GM12873 (cell line): Measurements from ENCODE around the gene OR4C13.
A peak's percentile ranks its signal among the peaks of the same experiment; 100 is the strongest.
"Not testable (repeated sequence)": the region's sequence is repeated elsewhere in the genome, so short reads cannot be mapped to it uniquely, and the experiment has no call there.

Source experiments
- CTCF ChIP-seq: IDR thresholded peaks from 2 replicates; pipeline ENCODE4 v1.5.1; 2012; ENCODE audit warnings: low read depth, mild to moderate bottlenecking, moderate library complexity, low read length, control low read depth; ENCODE audit not compliant: insufficient read depth; ENCODE audit errors: missing control alignments

OR4C13 gene

GRCh38 chr11:49952091-49952490, at the start of gene OR4C13:
Gene OR4C13, plus strand, starts transcription at chr11:49952391. Its CDS starts 32 bp downstream, at chr11:49952423.
- no peak for TF ChIP-seq CTCF

DNA sequence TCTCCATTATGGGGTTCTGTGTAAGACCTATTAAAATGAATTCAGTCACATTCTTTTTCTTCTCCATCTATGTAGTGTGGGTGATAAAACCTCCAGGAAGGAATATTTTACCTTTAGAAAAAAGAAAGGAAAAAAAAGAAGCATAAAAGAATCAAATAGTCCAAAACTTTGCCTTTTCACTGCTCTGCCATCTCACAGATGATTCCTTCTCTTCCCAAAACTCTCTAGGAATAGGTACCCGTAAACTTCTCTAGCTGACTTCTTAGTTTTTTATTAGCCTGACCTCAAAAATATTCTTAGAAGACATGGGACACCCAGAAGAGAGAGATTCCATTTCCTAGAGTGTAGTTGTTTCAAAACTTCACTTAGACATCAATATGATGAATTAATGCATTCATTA, 30.2 kb downstream of the OR4C13 start, which contains the start of gene OR4C12:
OR4C12 (minus strand) TSS at position 101 of the 400 bp plus-strand sequence; CDS start at position 67, 34 bp downstream.
- TF ChIP-seq CTCF: not testable (repeated sequence)

GRCh38 chr11:49995565-49995964, 43.4 kb downstream of the OR4C13 start:
- TF ChIP-seq CTCF: peak; percentile 71
